SH-SY5Y (cell line): Measurements from ENCODE around the gene DPM3.

ENCODE experiments used
- GATA2 ChIP-seq: IDR thresholded peaks from 2 replicates; pipeline ENCODE4 v1.6.1; 2011; ENCODE audit warnings: mild to moderate bottlenecking, low read depth, low read length
- GATA3 ChIP-seq: IDR thresholded peaks from 2 replicates; pipeline ENCODE4 v1.6.1; 2011; ENCODE audit warnings: low read depth, mild to moderate bottlenecking, low read length, moderate library complexity

DNA sequence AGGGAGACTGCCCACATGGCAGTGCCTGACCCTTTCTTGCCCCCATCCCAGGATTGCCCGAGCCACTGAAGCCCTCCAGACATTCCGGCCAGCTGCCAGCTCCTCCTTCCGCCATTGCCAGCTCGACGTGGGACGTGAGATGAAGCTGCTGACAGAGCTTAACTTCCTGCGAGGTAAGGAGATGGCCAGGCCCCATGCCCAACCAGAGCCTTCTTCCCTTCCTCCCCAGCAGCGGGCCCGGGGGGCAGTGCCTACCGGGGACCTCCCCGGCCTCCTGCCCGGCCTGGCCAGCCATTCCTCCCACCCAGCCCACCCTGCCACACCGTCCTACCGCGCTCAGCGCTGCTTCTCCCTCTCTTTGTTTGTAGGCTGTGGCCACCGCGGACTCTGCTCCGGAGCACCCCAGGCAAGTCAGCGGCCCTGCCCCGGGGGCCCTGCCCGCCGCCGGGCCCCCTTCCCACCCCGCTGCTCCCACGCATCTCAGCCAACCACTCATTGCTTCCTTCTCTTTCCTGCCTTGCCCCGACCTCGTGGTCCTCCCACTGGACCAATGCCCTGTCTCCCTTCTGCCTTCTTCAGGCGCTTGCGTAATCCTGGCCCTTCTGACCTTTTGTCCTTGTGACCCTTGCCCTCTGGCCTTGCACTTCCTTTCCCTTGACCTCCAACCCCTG lies 38.2 kb upstream of the DPM3 start:
- TF ChIP-seq GATA2 (no peak), GATA3 (no peak)
